HG03196 (cell line): ENCODE measurements around the gene ZBTB8A.
"Not testable (repeated sequence)": the region's sequence is repeated elsewhere in the genome, so short reads cannot be mapped to it uniquely, and the experiment has no call there.

ENCODE experiments used
- ATAC-seq: cut with Tn5 transposase; IDR thresholded peaks from one replicate; pipeline ENCODE4 v1.9.1; 2021; ENCODE audit not compliant: unreplicated experiment

ZBTB8A gene

GRCh38 chr1:32618673-32619221, 79.5 kb downstream of the ZBTB8A start:
- no peak for ATAC-seq

- ATAC-seq, result no peak
These were observed 80.7 kb downstream of the ZBTB8A start for GRCh38 chr1:32619701-32620485.

- no peak for ATAC-seq
These were observed 83.0 kb downstream of the ZBTB8A start for GRCh38 chr1:32622205-32622604.

GRCh38 chr1:32622806-32623681, 83.8 kb downstream of the ZBTB8A start:
- ATAC-seq, result no peak

GRCh38 chr1:32623775-32624174, 84.5 kb downstream of the ZBTB8A start:
- no peak for ATAC-seq

GRCh38 chr1:32626176-32626575, 86.9 kb downstream of the ZBTB8A start:
- ATAC-seq, result no peak

GRCh38 chr1:32627596-32628162, 88.5 kb downstream of the ZBTB8A start:
- ATAC-seq, result no peak

- not testable (repeated sequence) for ATAC-seq
These were observed 90.9 kb downstream of the ZBTB8A start for GRCh38 chr1:32630173-32630572.

GRCh38 chr1:32632829-32633228, 93.6 kb downstream of the ZBTB8A start:
- ATAC-seq, result no peak

GRCh38 chr1:32635508-32636277, 96.5 kb downstream of the ZBTB8A start:
- no peak for ATAC-seq

GRCh38 chr1:32636914-32637645, 97.9 kb downstream of the ZBTB8A start:
- no peak for ATAC-seq

GRCh38 chr1:32639489-32640075, 100.4 kb downstream of the ZBTB8A start:
- no peak for ATAC-seq

GRCh38 chr1:32642292-32642827, 103.1 kb downstream of the ZBTB8A start:
- ATAC-seq, result not testable (repeated sequence)

GRCh38 chr1:32644426-32644825, 105.2 kb downstream of the ZBTB8A start:
- ATAC-seq, result no peak

GRCh38 chr1:32647308-32648134, 108.3 kb downstream of the ZBTB8A start:
- ATAC-seq, result no peak

- ATAC-seq, result peak; percentile 69
These were observed 111.1 kb downstream of the ZBTB8A start, which contains the start of gene ZBTB8OS for GRCh38 chr1:32650248-32650751. TSS of gene ZBTB8OS (minus strand) at chr1:32650550. CDS start at chr1:32650529, 21 bp downstream.

- peak; percentile 82 for ATAC-seq
These were observed 111.7 kb downstream of the ZBTB8A start, which contains the start of gene RBBP4 for GRCh38 chr1:32650752-32651460. TSS of gene RBBP4 (plus strand) at chr1:32651208. CDS start at chr1:32651307, 99 bp downstream.
